B cell (primary cell): Measurements from ENCODE around the gene TIE1.

Experiments used
- EZH2 ChIP-seq: IDR thresholded peaks from 2 replicates; pipeline ENCODE4 v1.6.1; 2012; ENCODE audit warnings: borderline replicate concordance, low read depth, mild to moderate bottlenecking, moderate library complexity, low read length; ENCODE audit not compliant: insufficient read depth, poor library complexity, severe bottlenecking
- TF ChIP-seq, protein P1 (sequence below): fragments of 200-600 bp; IDR thresholded peaks from one replicate; pipeline ENCODE4 v1.8.0; 2022; ENCODE audit warnings: antibody characterized with exemption, mild to moderate bottlenecking

DNA sequence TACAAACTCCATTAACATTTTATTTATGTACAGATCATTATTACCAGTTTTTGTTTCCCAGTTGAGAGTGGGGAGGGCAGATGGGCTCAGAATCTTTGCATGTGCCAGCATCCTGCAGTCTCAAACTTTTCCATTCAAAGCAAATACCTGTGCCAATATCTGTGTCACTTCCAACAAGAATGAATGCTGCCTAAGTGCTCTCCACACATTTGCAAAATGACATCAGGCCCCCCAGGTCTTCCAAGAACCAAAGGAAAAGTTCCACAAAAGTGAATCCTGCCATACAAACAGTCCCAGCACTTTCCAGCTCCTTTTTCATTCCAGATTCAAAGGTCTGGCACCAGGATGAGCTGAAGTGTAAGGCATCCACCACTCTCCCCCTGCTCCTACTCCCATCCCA, 1.7 kb upstream of the TIE1 start:
- TF ChIP-seq, protein P1, sequence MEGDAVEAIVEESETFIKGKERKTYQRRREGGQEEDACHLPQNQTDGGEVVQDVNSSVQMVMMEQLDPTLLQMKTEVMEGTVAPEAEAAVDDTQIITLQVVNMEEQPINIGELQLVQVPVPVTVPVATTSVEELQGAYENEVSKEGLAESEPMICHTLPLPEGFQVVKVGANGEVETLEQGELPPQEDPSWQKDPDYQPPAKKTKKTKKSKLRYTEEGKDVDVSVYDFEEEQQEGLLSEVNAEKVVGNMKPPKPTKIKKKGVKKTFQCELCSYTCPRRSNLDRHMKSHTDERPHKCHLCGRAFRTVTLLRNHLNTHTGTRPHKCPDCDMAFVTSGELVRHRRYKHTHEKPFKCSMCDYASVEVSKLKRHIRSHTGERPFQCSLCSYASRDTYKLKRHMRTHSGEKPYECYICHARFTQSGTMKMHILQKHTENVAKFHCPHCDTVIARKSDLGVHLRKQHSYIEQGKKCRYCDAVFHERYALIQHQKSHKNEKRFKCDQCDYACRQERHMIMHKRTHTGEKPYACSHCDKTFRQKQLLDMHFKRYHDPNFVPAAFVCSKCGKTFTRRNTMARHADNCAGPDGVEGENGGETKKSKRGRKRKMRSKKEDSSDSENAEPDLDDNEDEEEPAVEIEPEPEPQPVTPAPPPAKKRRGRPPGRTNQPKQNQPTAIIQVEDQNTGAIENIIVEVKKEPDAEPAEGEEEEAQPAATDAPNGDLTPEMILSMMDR = no peak
- no peak for TF ChIP-seq EZH2
